ENCODE data around the gene GNGT1. TPM values are rescaled to one million over a fixed set of nuclear protein-coding genes. Genes with fewer than 3 reads are reported as not detected.

GNGT1 gene
- polyA plus RNA-seq, 1 donor from 2014 or later: not detected

- Histone ChIP-seq H3K4me3 (ENCODE audit: low read length) (no peak overlapping the region), H2AFZ (ENCODE audit: low read depth, low read length) (no peak overlapping the region), H3K36me3 (ENCODE audit: insufficient read depth, low read length) (no peaks in the 10 kb centered on the region), H3K27me3 (ENCODE audit: insufficient read depth, low read depth, low read length) (peaks cover 8% of the 10 kb centered on the region), H3K79me2 (replicated peaks; ENCODE audit: insufficient read depth, low read length) (no peaks in the 10 kb centered on the region), H3F3A (ENCODE audit: insufficient read depth, low read length, poor library complexity, severe bottlenecking) (no peaks in the 10 kb centered on the region), H4K20me1 (ENCODE audit: insufficient read depth) (no peaks in the 10 kb centered on the region), H3K27ac (ENCODE audit: low read length) (no peak overlapping the region), H3K9me2 (ENCODE audit: insufficient read depth, low read length) (no peaks in the 10 kb centered on the region), H3K9ac (ENCODE audit: low read length) (no peak overlapping the region), H3K9me3 (ENCODE audit: low read length) (no peaks in the 10 kb centered on the region), H3K4me2 (ENCODE audit: low read length) (no peak overlapping the region)
- no peak for TF ChIP-seq REST (IDR thresholded peaks at IDR 0.05; ENCODE audit: borderline replicate concordance)
- TF ChIP-seq POLR2AphosphoS5 (IDR thresholded peaks at IDR 0.05): no peak
- TF ChIP-seq CTCF (IDR thresholded peaks at IDR 0.05; ENCODE audit: poor library complexity, severe bottlenecking): no peak
- no peak for TF ChIP-seq TAF1 (IDR thresholded peaks at IDR 0.05; ENCODE audit: low read depth)
- no peak for TF ChIP-seq MXI1 (conservative IDR thresholded peaks at IDR 0.05; ENCODE audit: poor library complexity, severe bottlenecking)
- no peak for TF ChIP-seq EZH2 (IDR thresholded peaks at IDR 0.05; ENCODE audit: borderline replicate concordance, insufficient read depth, low read length, poor library complexity, severe bottlenecking)
- TF ChIP-seq SMC3 (conservative IDR thresholded peaks at IDR 0.05; ENCODE audit: poor library complexity): no peak
- no peak for TF ChIP-seq EP300 (conservative IDR thresholded peaks at IDR 0.05; ENCODE audit: poor library complexity, severe bottlenecking)
- TF ChIP-seq RAD21 (conservative IDR thresholded peaks at IDR 0.05): no peak
Observed at GRCh38 chr7:93920496-93921182, 14.3 kb downstream of the GNGT1 start.

- Histone ChIP-seq H3K27me3 (ENCODE audit: insufficient read depth, low read depth, low read length) (peaks cover 8% of the 10 kb centered on the region), H3K4me3 (ENCODE audit: low read length) (peak overlapping the region; percentile 52), H3K4me2 (ENCODE audit: low read length) (no peak overlapping the region), H3K9ac (ENCODE audit: low read length) (no peak overlapping the region), H3K36me3 (ENCODE audit: insufficient read depth, low read length) (no peaks in the 10 kb centered on the region), H3K27ac (ENCODE audit: low read length) (no peak overlapping the region), H2AFZ (ENCODE audit: low read depth, low read length) (no peak overlapping the region), H3K79me2 (replicated peaks; ENCODE audit: insufficient read depth, low read length) (no peaks in the 10 kb centered on the region), H3K9me3 (ENCODE audit: low read length) (no peaks in the 10 kb centered on the region), H3F3A (ENCODE audit: insufficient read depth, low read length, poor library complexity, severe bottlenecking) (no peaks in the 10 kb centered on the region), H4K20me1 (ENCODE audit: insufficient read depth) (no peaks in the 10 kb centered on the region), H3K9me2 (ENCODE audit: insufficient read depth, low read length) (no peaks in the 10 kb centered on the region)
- TF ChIP-seq POLR2AphosphoS5 (IDR thresholded peaks at IDR 0.05): no peak
- TF ChIP-seq TAF1 (IDR thresholded peaks at IDR 0.05; ENCODE audit: low read depth): no peak
- no peak for TF ChIP-seq MXI1 (conservative IDR thresholded peaks at IDR 0.05; ENCODE audit: poor library complexity, severe bottlenecking)
- no peak for TF ChIP-seq EP300 (conservative IDR thresholded peaks at IDR 0.05; ENCODE audit: poor library complexity, severe bottlenecking)
- no peak for TF ChIP-seq RAD21 (conservative IDR thresholded peaks at IDR 0.05)
- no peak for TF ChIP-seq SMC3 (conservative IDR thresholded peaks at IDR 0.05; ENCODE audit: poor library complexity)
Observed at GRCh38 chr7:93921186-93921585, 14.8 kb downstream of the GNGT1 start.
